ENCODE data around the gene SLC22A12. TPM values are rescaled to one million over a fixed set of nuclear protein-coding genes. Genes with fewer than 3 reads are reported as not detected.

Gene SLC22A12
- total RNA-seq, 1 experiment from 2014 or later: not detected

DNA sequence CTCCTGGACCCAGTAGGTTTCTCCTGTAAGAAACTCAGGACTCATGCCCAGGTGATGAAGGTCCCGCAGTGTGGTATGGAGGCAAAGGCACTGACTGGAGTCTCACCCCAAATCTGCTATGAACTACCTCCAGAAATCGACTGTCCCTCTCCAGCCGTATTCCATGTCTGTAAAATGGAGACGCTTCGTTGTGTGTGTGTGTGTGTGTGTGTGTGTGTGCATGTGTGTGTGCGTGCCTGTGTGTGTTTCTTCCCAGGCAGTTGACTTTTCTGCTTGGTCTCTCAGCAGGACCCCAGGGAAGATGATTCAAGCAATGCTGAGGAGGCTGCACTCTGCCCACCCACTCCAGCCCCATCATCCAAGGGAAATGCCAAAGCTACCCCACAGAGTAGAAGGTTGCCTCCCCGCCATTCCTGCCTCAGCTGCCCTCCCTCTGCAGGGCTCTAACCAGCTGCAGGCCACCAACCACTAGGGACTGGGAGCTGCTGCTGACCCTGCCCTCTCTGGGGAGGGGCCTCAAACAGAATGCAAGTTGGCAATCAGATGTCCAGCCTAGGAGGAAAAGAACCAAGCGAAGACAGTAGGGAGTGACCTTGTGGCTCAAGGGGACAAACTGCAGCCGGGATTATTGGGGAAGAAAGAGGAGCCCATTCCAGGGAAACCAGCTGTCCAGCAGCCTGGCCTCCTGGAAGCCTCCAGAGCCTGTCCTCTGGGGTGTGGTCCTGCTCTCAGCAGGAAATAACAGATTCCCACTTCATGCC, 56.2 kb downstream of the SLC22A12 start:
- DNase-seq (ENCODE audit: low spot score): no peak

DNA sequence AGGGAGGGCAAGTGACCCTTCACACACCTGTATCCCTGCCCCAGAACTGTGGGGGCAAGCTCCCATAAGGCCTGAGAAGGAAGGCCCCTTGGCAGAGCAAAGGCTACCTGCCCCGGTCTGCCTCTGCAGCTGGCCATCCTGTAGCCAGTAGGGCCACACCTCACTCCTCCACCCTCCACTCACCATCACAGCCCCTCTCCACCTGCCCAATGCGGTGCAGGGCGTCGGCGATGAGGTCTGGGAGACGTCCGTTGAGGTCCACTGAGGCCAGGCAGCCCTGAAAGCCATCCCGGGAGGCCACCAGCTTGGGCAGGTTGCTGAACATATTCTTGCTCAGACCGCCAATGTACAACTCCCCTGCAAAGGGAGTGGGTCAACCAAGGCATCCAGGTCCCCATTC, 57.5 kb downstream of the SLC22A12 start:
- no peak for DNase-seq (ENCODE audit: low spot score)

DNA sequence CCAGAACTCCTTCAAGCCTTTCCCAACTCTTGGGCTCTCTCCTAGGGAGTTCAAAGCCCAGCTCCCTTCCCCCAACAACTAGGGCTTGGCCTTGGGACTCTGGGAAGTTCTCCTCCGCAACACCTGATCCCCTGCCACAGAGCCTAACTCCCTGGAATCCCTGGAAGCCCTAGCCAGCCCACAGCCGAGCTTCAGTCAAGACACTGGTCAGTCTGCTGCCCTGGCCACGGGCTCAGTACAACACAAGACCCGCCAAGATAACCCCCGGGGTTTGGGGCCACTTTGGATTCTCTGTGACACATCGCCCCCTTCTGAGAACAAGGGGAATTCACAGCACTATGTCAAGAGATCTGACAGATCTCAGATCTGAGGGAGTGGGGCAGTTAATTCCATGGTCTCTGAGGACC, 58.3 kb downstream of the SLC22A12 start:
- no peak for DNase-seq (ENCODE audit: low spot score)

DNA sequence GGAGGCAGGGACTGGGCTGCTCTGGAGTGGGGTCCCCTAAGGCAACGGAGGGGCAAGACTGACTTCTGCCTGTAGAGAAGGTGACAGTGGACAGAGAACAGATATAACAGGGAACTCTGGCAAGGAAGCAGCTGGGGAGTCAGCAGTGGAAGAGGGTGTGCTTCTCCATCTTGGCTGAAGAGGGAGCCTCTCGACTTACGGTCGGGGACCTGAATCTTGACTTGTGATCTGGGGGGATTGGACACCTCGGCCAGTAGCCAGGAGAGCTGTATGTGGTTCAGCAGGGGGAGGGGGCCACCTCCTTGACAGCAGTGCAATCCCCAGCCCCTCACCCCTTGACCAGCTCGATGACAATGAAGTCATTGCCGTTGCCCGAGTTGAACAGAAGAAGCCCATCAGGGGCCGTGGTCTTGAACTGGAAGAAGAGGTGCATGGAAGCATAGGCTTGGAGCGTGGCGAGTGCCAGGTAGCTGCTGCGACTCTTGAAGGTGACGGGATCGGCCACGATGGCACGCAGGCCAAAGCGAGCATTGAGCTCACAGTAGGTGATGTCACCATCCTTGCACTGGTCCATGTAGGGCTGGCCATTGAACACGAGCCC, 60.0 kb downstream of the SLC22A12 start:
- DNase-seq (ENCODE audit: low spot score): peak; percentile 39

Other genes starting within 250 kb of the SLC22A12 start
- gene RPS6KA4, start 232.1 kb upstream of the SLC22A12 start, total RNA-seq (2014; rRNA removed; shearing (Covaris generic)): 149 and 158 TPM in 2 replicates
- 0.13 TPM in 1 of 2 replicates, not detected in the other for gene SLC22A11, start 35.3 kb upstream of the SLC22A12 start, total RNA-seq (2014; rRNA removed; shearing (Covaris generic))
- not detected in 2 replicates for gene NRXN2, start 132.0 kb downstream of the SLC22A12 start, total RNA-seq (2014; rRNA removed; shearing (Covaris generic))
- not detected in 2 replicates for gene RASGRP2, start 152.9 kb downstream of the SLC22A12 start, total RNA-seq (2014; rRNA removed; shearing (Covaris generic))
- 0.16 and 0.23 TPM in 2 replicates for gene PYGM, start 168.8 kb downstream of the SLC22A12 start, total RNA-seq (2014; rRNA removed; shearing (Covaris generic))
- gene SF1, start 187.3 kb downstream of the SLC22A12 start, total RNA-seq (2014; rRNA removed; shearing (Covaris generic)): 193 and 251 TPM in 2 replicates
- 44.4 and 57.0 TPM in 2 replicates for gene MAP4K2, start 212.0 kb downstream of the SLC22A12 start, total RNA-seq (2014; rRNA removed; shearing (Covaris generic))
- gene MEN1, start 219.3 kb downstream of the SLC22A12 start, total RNA-seq (2014; rRNA removed; shearing (Covaris generic)): 35.1 and 38.0 TPM in 2 replicates

Data from HT-29 (cell line).